Heart left ventricle (tissue), 16 donors: Measurements from ENCODE around the gene JDP2. TPM values are rescaled to one million over a fixed set of nuclear protein-coding genes. Genes with fewer than 3 reads are reported as not detected.
A peak's percentile ranks its signal among the peaks of the same experiment; 100 is the strongest.

Experiments
- ATAC-seq, 4 donors: fragments of 200-7000 bp; cut with Tn5 transposase; one replicate each; pipeline ENCODE4 v1.9.1; 2020 to 2022; ENCODE audit warnings: moderate library complexity in 4 of 4, mild to moderate bottlenecking in 3 of 4, moderate number of reproducible peaks in 1 of 4
- DNase-seq, 5 donors: peaks; one replicate each; pipeline ENCODE4 v3.0.0-alpha.2; 2020
- H3K27ac ChIP-seq, 12 donors: fragments of 200-600 bp; sonication (generic) in 4 of 12; one replicate each; pipeline versions ENCODE4 v1.5.0 to v1.8.0; 2016 to 2022; ENCODE audit warnings: mild to moderate bottlenecking in 2 of 12
- H3K27me3 ChIP-seq, 9 donors: fragments of 200-600 bp; sonication (generic) in 2 of 9; one replicate each; pipeline versions ENCODE4 v1.5.1 to v1.8.0; 2016 to 2022; ENCODE audit warnings: mild to moderate bottlenecking in 3 of 9
- H3K36me3 ChIP-seq, 9 donors: fragments of 200-600 bp; sonication (generic) in 2 of 9; one replicate each; pipeline versions ENCODE4 v1.5.0 to v1.8.0; 2018 to 2022; ENCODE audit warnings: mild to moderate bottlenecking in 2 of 9
- H3K4me1 ChIP-seq, 12 donors: fragments of 200-600 bp; sonication (generic) in 4 of 12; one replicate each; pipeline versions ENCODE4 v1.5.0 to v1.8.0; 2016 to 2022; ENCODE audit warnings: mild to moderate bottlenecking in 3 of 12
- H3K4me3 ChIP-seq, 12 donors: fragments of 200-600 bp; sonication (generic) in 4 of 12; one replicate each; pipeline versions ENCODE4 v1.5.0 to v1.8.0; 2017 to 2022; ENCODE audit warnings: mild to moderate bottlenecking in 9 of 12, moderate library complexity in 4 of 12
- H3K9me3 ChIP-seq, 12 donors: fragments of 200-600 bp; sonication (generic) in 4 of 12; one replicate each; pipeline versions ENCODE4 v1.5.0 to v1.8.0; 2016 to 2022; ENCODE audit warnings: mild to moderate bottlenecking in 1 of 12
- POLR2A ChIP-seq, 2 donors: fragments of 450-650 bp; IDR thresholded peaks; one replicate each; pipeline ENCODE4 v1.6.1; 2017; ENCODE audit warnings: antibody characterized with exemption in 2 of 2, mild to moderate bottlenecking in 2 of 2, moderate library complexity in 2 of 2
- WGBS, 4 donors: extraction: QIAGEN DNeasy Blood & Tissue Kit in 2 of 4; methylation state at CpG; one replicate each; pipeline versions ENCODE4 v1.1.5 to v1.1.7; 2013 to 2018; 5-methylcytosine and 5-hydroxymethylcytosine counted together
- intact Hi-C, 10 donors: fragments of 100-400 bp; cut with DNase I; formaldehyde crosslinking; loops; one replicate each; pipeline versions ENCODE4 v1.11.1 to v1.14.2; 2022
- polyA plus RNA-seq, 2 donors: library from polyadenylated mRNA; stranded (reverse); fragments of 200-250 nt; gene quantifications; one replicate each; pipeline ENCODE4 v1.2.3, GENCODE V29; 2013
- total RNA-seq, 9 donors: library from RNA; depleted of rRNA in 2 of 9; stranded (reverse); fragments of >200 nt in 2 of 9; fragmentation: NEBNext Ultra II Directional in 3 of 9; extraction: Animal tissue kit (Norgen Biotek cat#: 25700) in 3 of 9; gene quantifications; one replicate each; pipeline versions ENCODE4 v1.1.0 to v1.2.4, GENCODE V29; 2016 to 2023
- TF ChIP-seq, protein P1 (sequence below), 12 donors: fragments of 200-600 bp; sonication (generic) in 4 of 12; IDR thresholded peaks; one replicate each; pipeline versions ENCODE4 v1.5.0 to v1.8.0; 2018 to 2022; ENCODE audit warnings: antibody characterized with exemption in 12 of 12, mild to moderate bottlenecking in 5 of 12
- donor health status: ischemic (EF 13 %, LVEDD 7.1; RV severe dilation, severe dysfunction).
- donor health status: healthy with polysubstance abuse.
- donor health status: DM: no; HTN: yes; CAD: no.
- donor health status: DM: no; HTN: no; CAD: no.
- donor health status: ischemic (EF 25% LVEDD 6.9; RV normal size, moderate dysfunction).
- donor health status: ischemic (EF 25% LVEDD 5.7; RV mildly dilated, moderate dysfunction).
- donor health status: healthy.
- donor health status: DM: yes; HTN: yes; CAD: no.
- donor health status: ischemic (EF 35%, LVEDD 5.7; RV mildly dilated, moderate dysfunction).
- donor health status: nonischemic (EF 11% LVEDD 7.7; RV severe dilation, severe dysfunction).
- donor health status: DM: yes; HTN: yes; CAD: no.
- donor health status: PGD.
- donor health status: ischemic (EF 29% LVEDD 5.4; RV normal size, mild dysfunction).
- donor health status: nonischemic (EF 23%, LVEDD 6.1; RV moderate dilation, normal function).

JDP2 gene
- total and polyA plus RNA-seq, 11 donors = 12.2 to 72.6 (median 28.1) TPM

GRCh38 chr14:75464626-75465025, 36.8 kb downstream of the JDP2 start:
- peaks cover 0 to 72% (median 43%) of the 10 kb centered on the region in 9 donors for H3K36me3 ChIP-seq
- TF ChIP-seq, protein P1, sequence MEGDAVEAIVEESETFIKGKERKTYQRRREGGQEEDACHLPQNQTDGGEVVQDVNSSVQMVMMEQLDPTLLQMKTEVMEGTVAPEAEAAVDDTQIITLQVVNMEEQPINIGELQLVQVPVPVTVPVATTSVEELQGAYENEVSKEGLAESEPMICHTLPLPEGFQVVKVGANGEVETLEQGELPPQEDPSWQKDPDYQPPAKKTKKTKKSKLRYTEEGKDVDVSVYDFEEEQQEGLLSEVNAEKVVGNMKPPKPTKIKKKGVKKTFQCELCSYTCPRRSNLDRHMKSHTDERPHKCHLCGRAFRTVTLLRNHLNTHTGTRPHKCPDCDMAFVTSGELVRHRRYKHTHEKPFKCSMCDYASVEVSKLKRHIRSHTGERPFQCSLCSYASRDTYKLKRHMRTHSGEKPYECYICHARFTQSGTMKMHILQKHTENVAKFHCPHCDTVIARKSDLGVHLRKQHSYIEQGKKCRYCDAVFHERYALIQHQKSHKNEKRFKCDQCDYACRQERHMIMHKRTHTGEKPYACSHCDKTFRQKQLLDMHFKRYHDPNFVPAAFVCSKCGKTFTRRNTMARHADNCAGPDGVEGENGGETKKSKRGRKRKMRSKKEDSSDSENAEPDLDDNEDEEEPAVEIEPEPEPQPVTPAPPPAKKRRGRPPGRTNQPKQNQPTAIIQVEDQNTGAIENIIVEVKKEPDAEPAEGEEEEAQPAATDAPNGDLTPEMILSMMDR (IDR thresholded peaks at IDR 0.05) = no peak
- no peak for TF ChIP-seq POLR2A (IDR thresholded peaks at IDR 0.05)
- no peaks in the 10 kb centered on the region for H3K9me3 ChIP-seq
- peak overlapping the region in 1 of 12 donors; percentile 68 for H3K27ac ChIP-seq
- no peak overlapping the region for H3K4me3 ChIP-seq
- peaks cover 0 to 46% (median 14%) of the 10 kb centered on the region in 12 donors for H3K4me1 ChIP-seq
- intact Hi-C loops = no loop called here
- no peaks in the 10 kb centered on the region for H3K27me3 ChIP-seq
- DNase-seq (no peak), ATAC-seq (no peak)
- WGBS, 4 donors = 87 to 93% (median 90%) methylated on average over 6 of the region's 6 CpGs

DNA sequence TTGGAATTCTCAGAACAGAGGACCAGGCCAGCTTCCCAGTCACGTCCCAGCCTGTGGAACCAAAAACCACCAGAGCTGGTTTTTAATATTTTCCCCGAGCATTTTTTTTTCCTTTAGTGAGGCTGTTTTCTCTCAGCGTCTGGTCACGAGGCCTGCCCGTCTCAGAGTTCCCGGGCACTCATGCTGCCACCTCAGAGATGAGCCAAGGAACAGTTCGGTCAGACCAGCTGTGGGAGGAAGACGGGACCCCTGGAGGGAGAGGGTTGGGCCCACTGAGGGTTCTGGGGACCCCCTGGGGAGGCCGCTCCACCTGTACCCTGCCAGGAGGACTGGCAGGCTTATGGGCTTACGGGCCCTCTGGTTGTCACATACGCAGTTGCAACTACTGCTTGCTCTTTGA, 39.9 kb downstream of the JDP2 start:
- DNase-seq = no peak
- Histone ChIP-seq H3K27ac (peak overlapping the region in 1 of 12 donors; percentile 68), H3K36me3 (peaks cover 3 to 79% (median 57%) of the 10 kb centered on the region in 9 donors), H3K27me3 (no peaks in the 10 kb centered on the region), H3K9me3 (no peaks in the 10 kb centered on the region), H3K4me3 (no peak overlapping the region), H3K4me1 (peaks cover 0 to 21% (median 8%) of the 10 kb centered on the region in 12 donors)
- ATAC-seq = no peak
- no peak for TF ChIP-seq POLR2A (IDR thresholded peaks at IDR 0.05)
- TF ChIP-seq, protein P1 (IDR thresholded peaks at IDR 0.05) = no peak
- 93 to 97% (median 95%) methylated on average over 11 of the region's 11 CpGs for WGBS, 4 donors
- intact Hi-C loops = no loop called here

DNA sequence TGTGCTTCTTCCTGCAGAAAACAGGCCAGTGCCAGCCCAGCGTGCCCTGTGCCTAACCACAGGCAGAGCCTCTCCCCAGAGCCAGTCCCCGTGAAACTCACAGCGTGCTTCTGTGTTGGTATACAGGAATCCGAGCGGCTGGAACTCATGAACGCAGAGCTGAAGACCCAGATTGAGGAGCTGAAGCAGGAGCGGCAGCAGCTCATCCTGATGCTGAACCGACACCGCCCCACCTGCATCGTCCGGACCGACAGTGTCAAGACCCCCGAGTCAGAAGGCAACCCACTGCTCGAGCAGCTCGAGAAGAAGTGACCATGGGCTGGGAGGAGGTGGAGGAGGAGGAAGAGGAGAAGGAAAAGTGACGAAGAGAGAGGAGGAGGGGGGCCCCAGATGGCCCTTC, 41.3 kb downstream of the JDP2 start:
- Histone ChIP-seq H3K27ac (peak overlapping the region in 1 of 12 donors; percentile 68), H3K4me3 (no peak overlapping the region), H3K36me3 (peaks cover 3 to 81% (median 59%) of the 10 kb centered on the region in 9 donors), H3K9me3 (no peaks in the 10 kb centered on the region), H3K27me3 (no peaks in the 10 kb centered on the region), H3K4me1 (peaks cover 0 to 21% (median 8%) of the 10 kb centered on the region in 12 donors)
- ATAC-seq = no peak
- TF ChIP-seq POLR2A (IDR thresholded peaks at IDR 0.05) = no peak
- TF ChIP-seq, protein P1 (IDR thresholded peaks at IDR 0.05) = no peak
- intact Hi-C loops = no loop called here
- DNase-seq = no peak
- WGBS, 4 donors = 86 to 95% (median 93%) methylated on average over 8 to 16 of the region's 16 CpGs

- ATAC-seq (peak in 1 of 4 donors; percentile 17), DNase-seq (no peak)
- WGBS, 4 donors = 85 to 89% (median 87%) methylated on average over 21 to 25 of the region's 25 CpGs
- Histone ChIP-seq H3K9me3 (no peaks in the 10 kb centered on the region), H3K27ac (peak overlapping the region in 1 of 12 donors; percentile 68), H3K27me3 (no peaks in the 10 kb centered on the region), H3K4me3 (no peak overlapping the region), H3K36me3 (peaks cover 3 to 79% (median 59%) of the 10 kb centered on the region in 9 donors), H3K4me1 (peaks cover 0 to 21% (median 8%) of the 10 kb centered on the region in 12 donors)
- TF ChIP-seq POLR2A (IDR thresholded peaks at IDR 0.05) = no peak
- TF ChIP-seq, protein P1 (IDR thresholded peaks at IDR 0.05) = no peak
- intact Hi-C loops = no loop called here
Measured at GRCh38 chr14:75469606-75470237, 41.9 kb downstream of the JDP2 start.
